ENCODE data around the gene LIPC. TPM values are rescaled to one million over a fixed set of nuclear protein-coding genes. Genes with fewer than 3 reads are reported as not detected.

The LIPC gene
- total and polyA plus RNA-seq, 2 donors (not counting 1 experiment from before 2014, with no cell fraction given) = 0.82 to 4.0 TPM

- Histone ChIP-seq H3K9me3 (ENCODE audit: control insufficient read depth, insufficient read depth, low read depth, low read length) (no peaks in the 10 kb centered on the region), H3K4me3 (replicated peaks in 1 of 4; ENCODE audit: control extremely low read depth in 1 of 4, insufficient read depth in 1 of 4, low read depth in 3 of 4, low read length in 4 of 4) (no peak overlapping the region), H3K27me3 (ENCODE audit: control insufficient read depth, insufficient read depth, low read length) (no peaks in the 10 kb centered on the region), H3K4me2 (ENCODE audit: extremely low read depth, insufficient read depth, low read length) (no peak overlapping the region), H4K20me1 (ENCODE audit: control insufficient read depth, extremely low read depth, insufficient read depth, low read length) (no peaks in the 10 kb centered on the region), H3K27ac (ENCODE audit: insufficient read depth, low read length) (no peak overlapping the region), H3K36me3 (ENCODE audit: control insufficient read depth, insufficient read depth, low read length) (no peaks in the 10 kb centered on the region), H3K79me2 (ENCODE audit: control insufficient read depth, insufficient read depth, low read length) (no peaks in the 10 kb centered on the region), H2AFZ (ENCODE audit: low read length) (no peak overlapping the region), H3K4me1 (ENCODE audit: control insufficient read depth, extremely low read depth, insufficient read depth, low read length) (no peaks in the 10 kb centered on the region), H3K9ac (ENCODE audit: insufficient read depth, low read length) (no peak overlapping the region)
- no peak for TF ChIP-seq EZH2 (IDR thresholded peaks at IDR 0.05; ENCODE audit: low read length, missing control alignments)
- TF ChIP-seq, protein P1, sequence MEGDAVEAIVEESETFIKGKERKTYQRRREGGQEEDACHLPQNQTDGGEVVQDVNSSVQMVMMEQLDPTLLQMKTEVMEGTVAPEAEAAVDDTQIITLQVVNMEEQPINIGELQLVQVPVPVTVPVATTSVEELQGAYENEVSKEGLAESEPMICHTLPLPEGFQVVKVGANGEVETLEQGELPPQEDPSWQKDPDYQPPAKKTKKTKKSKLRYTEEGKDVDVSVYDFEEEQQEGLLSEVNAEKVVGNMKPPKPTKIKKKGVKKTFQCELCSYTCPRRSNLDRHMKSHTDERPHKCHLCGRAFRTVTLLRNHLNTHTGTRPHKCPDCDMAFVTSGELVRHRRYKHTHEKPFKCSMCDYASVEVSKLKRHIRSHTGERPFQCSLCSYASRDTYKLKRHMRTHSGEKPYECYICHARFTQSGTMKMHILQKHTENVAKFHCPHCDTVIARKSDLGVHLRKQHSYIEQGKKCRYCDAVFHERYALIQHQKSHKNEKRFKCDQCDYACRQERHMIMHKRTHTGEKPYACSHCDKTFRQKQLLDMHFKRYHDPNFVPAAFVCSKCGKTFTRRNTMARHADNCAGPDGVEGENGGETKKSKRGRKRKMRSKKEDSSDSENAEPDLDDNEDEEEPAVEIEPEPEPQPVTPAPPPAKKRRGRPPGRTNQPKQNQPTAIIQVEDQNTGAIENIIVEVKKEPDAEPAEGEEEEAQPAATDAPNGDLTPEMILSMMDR (conservative IDR thresholded peaks at IDR 0.05 in 1 of 2, IDR thresholded peaks at IDR 0.05 in 1 of 2; ENCODE audit: low read depth in 1 of 2, low read length in 2 of 2) = no peak
- no peak for DNase-seq (ENCODE audit: low read depth in 2 of 2)
Measured at GRCh38 chr15:58420579-58421043, 11.2 kb upstream of the LIPC start.

GRCh38 chr15:58423205-58423604 is 8.6 kb upstream of the LIPC start:
- no peak overlapping the region for H2AFZ ChIP-seq (ENCODE audit: low read length)
- DNase-seq (ENCODE audit: low read depth in 2 of 2) = no peak

DNA sequence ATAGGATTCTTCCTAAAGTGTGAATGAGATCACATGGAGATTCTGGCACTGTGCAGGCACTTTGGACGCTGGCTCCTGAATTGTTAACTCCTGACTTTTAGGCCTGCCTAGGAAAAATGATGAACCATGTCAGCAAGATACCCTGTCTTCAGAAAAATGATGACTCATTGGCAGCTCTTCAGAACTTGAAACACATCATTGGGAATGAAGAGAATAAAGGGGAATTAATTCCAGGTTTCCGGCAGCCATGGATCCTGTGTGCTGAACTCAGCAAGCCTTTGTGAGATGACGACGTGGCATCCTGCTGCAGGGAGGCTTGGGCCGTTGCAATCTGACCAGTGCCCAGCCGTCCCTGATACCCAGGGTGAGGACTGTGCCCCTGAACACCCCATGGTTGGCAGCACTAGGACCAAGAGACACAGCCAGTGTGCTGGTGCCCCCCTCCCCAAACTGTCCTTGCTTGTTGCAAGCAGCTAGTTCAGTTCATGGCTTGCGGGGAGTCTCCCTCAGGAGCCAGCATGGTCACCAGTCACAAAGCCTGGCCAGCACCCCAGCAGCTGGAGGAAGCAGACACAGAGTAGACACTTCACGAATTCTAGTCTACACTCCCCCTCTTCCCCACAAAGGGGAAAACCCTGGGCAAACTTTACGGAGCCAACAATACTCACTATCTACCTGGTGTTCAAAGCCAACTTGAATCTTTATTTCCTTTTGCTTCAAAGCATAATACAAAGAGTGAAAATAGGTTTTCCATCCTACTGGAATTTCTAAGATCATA is 7.8 kb upstream of the LIPC start:
- Histone ChIP-seq H3K9me3 (ENCODE audit: control insufficient read depth, insufficient read depth, low read depth, low read length) (no peaks in the 10 kb centered on the region), H4K20me1 (ENCODE audit: control insufficient read depth, extremely low read depth, insufficient read depth, low read length) (no peaks in the 10 kb centered on the region), H3K9ac (ENCODE audit: insufficient read depth, low read length) (no peak overlapping the region), H3K27me3 (ENCODE audit: control insufficient read depth, insufficient read depth, low read length) (no peaks in the 10 kb centered on the region), H3K79me2 (ENCODE audit: control insufficient read depth, insufficient read depth, low read length) (no peaks in the 10 kb centered on the region), H3K4me2 (ENCODE audit: extremely low read depth, insufficient read depth, low read length) (no peak overlapping the region), H3K4me3 (replicated peaks in 1 of 4; ENCODE audit: control extremely low read depth in 1 of 4, insufficient read depth in 1 of 4, low read depth in 3 of 4, low read length in 4 of 4) (no peak overlapping the region), H3K27ac (ENCODE audit: insufficient read depth, low read length) (no peak overlapping the region), H2AFZ (ENCODE audit: low read length) (no peak overlapping the region), H3K4me1 (ENCODE audit: control insufficient read depth, extremely low read depth, insufficient read depth, low read length) (no peaks in the 10 kb centered on the region), H3K36me3 (ENCODE audit: control insufficient read depth, insufficient read depth, low read length) (no peaks in the 10 kb centered on the region)
- peak in 1 of 2 donors; percentile 34 for DNase-seq (ENCODE audit: low read depth in 2 of 2)
- TF ChIP-seq EZH2 (IDR thresholded peaks at IDR 0.05; ENCODE audit: low read length, missing control alignments) = no peak
- TF ChIP-seq, protein P1 (conservative IDR thresholded peaks at IDR 0.05 in 1 of 2, IDR thresholded peaks at IDR 0.05 in 1 of 2; ENCODE audit: low read depth in 1 of 2, low read length in 2 of 2) = no peak

More at GRCh38 chr15:58423205-58423604, 8.6 kb upstream of the LIPC start:
- Histone ChIP-seq H3K4me2 (ENCODE audit: extremely low read depth, insufficient read depth, low read length) (no peak overlapping the region), H3K4me1 (ENCODE audit: control insufficient read depth, extremely low read depth, insufficient read depth, low read length) (no peaks in the 10 kb centered on the region), H3K4me3 (replicated peaks in 1 of 4; ENCODE audit: control extremely low read depth in 1 of 4, insufficient read depth in 1 of 4, low read depth in 3 of 4, low read length in 4 of 4) (no peak overlapping the region), H4K20me1 (ENCODE audit: control insufficient read depth, extremely low read depth, insufficient read depth, low read length) (no peaks in the 10 kb centered on the region), H3K79me2 (ENCODE audit: control insufficient read depth, insufficient read depth, low read length) (no peaks in the 10 kb centered on the region), H3K27ac (ENCODE audit: insufficient read depth, low read length) (no peak overlapping the region), H3K9me3 (ENCODE audit: control insufficient read depth, insufficient read depth, low read depth, low read length) (no peaks in the 10 kb centered on the region), H3K9ac (ENCODE audit: insufficient read depth, low read length) (no peak overlapping the region), H3K36me3 (ENCODE audit: control insufficient read depth, insufficient read depth, low read length) (no peaks in the 10 kb centered on the region), H3K27me3 (ENCODE audit: control insufficient read depth, insufficient read depth, low read length) (no peaks in the 10 kb centered on the region)
- no peak for TF ChIP-seq EZH2 (IDR thresholded peaks at IDR 0.05; ENCODE audit: low read length, missing control alignments)
- TF ChIP-seq, protein P1 (conservative IDR thresholded peaks at IDR 0.05 in 1 of 2, IDR thresholded peaks at IDR 0.05 in 1 of 2; ENCODE audit: low read depth in 1 of 2, low read length in 2 of 2) = no peak
